ENCODE results near the gene TOR1AIP1.
"Not testable (repeated sequence)": the region's sequence is repeated elsewhere in the genome, so short reads cannot be mapped to it uniquely, and the experiment has no call there.

TOR1AIP1 gene

GRCh38 chr1:179955731-179956130 is 73.6 kb downstream of the TOR1AIP1 start:
- TF ChIP-seq POLR2A (IDR thresholded peaks at IDR 0.05; ENCODE audit: extremely low read depth, insufficient read length) (no peak), MYC (IDR thresholded peaks at IDR 0.05; ENCODE audit: low read depth, low read length) (no peak), MAX (IDR thresholded peaks at IDR 0.05; ENCODE audit: low read depth, low read length) (no peak), CTCF (IDR thresholded peaks at IDR 0.05; ENCODE audit: low read depth, low read length) (no peak)
- peak; percentile 37 for DNase-seq (ENCODE audit: low read depth)
- H3K4me3 ChIP-seq (ENCODE audit: low read depth, low read length), result peak overlapping the region; percentile 91

GRCh38 chr1:179958359-179958758 is 76.3 kb downstream of the TOR1AIP1 start:
- no peak for DNase-seq (ENCODE audit: low read depth)
- TF ChIP-seq POLR2A (IDR thresholded peaks at IDR 0.05; ENCODE audit: extremely low read depth, insufficient read length), result no peak
- no peak for TF ChIP-seq MAX (IDR thresholded peaks at IDR 0.05; ENCODE audit: low read depth, low read length)
- TF ChIP-seq CTCF (IDR thresholded peaks at IDR 0.05; ENCODE audit: low read depth, low read length), result no peak
- H3K4me3 ChIP-seq (ENCODE audit: low read depth, low read length), result no peak overlapping the region

- not testable (repeated sequence) for H3K4me3 ChIP-seq (ENCODE audit: low read depth, low read length); DNase-seq (ENCODE audit: low read depth)
Observed at GRCh38 chr1:179962168-179962567, 80.1 kb downstream of the TOR1AIP1 start.

- no peak for TF ChIP-seq CTCF (IDR thresholded peaks at IDR 0.05; ENCODE audit: low read depth, low read length)
- no peak for TF ChIP-seq POLR2A (IDR thresholded peaks at IDR 0.05; ENCODE audit: extremely low read depth, insufficient read length)
- TF ChIP-seq MAX (IDR thresholded peaks at IDR 0.05; ENCODE audit: low read depth, low read length), result no peak
- no peak for TF ChIP-seq MYC (IDR thresholded peaks at IDR 0.05; ENCODE audit: low read depth, low read length)
- no peak for DNase-seq (ENCODE audit: low read depth)
- no peak overlapping the region for H3K4me3 ChIP-seq (ENCODE audit: low read depth, low read length)
Observed at GRCh38 chr1:179966551-179966950, 84.5 kb downstream of the TOR1AIP1 start.

- DNase-seq (ENCODE audit: low read depth), result no peak
- no peak overlapping the region for H3K4me3 ChIP-seq (ENCODE audit: low read depth, low read length)
- no peak for TF ChIP-seq POLR2A (IDR thresholded peaks at IDR 0.05; ENCODE audit: extremely low read depth, insufficient read length)
- no peak for TF ChIP-seq MYC (IDR thresholded peaks at IDR 0.05; ENCODE audit: low read depth, low read length)
- no peak for TF ChIP-seq MAX (IDR thresholded peaks at IDR 0.05; ENCODE audit: low read depth, low read length)
- no peak for TF ChIP-seq CTCF (IDR thresholded peaks at IDR 0.05; ENCODE audit: low read depth, low read length)
Observed at GRCh38 chr1:179968284-179968993, 86.4 kb downstream of the TOR1AIP1 start.

- H3K4me3 ChIP-seq (ENCODE audit: low read depth, low read length), result no peak overlapping the region
- DNase-seq (ENCODE audit: low read depth), result peak; percentile 24
- no peak for TF ChIP-seq MAX (IDR thresholded peaks at IDR 0.05; ENCODE audit: low read depth, low read length)
- TF ChIP-seq MYC (IDR thresholded peaks at IDR 0.05; ENCODE audit: low read depth, low read length), result no peak
- TF ChIP-seq POLR2A (IDR thresholded peaks at IDR 0.05; ENCODE audit: extremely low read depth, insufficient read length), result no peak
Observed at GRCh38 chr1:179968994-179969919, 87.2 kb downstream of the TOR1AIP1 start.

Measured in NB4 (cell line).